ENCODE measurements around the gene DKK1. TPM values are rescaled to one million over a fixed set of nuclear protein-coding genes. Genes with fewer than 3 reads are reported as not detected.
A peak's percentile ranks its signal among the peaks of the same experiment; 100 is the strongest.

The DKK1 gene
- total and polyA plus RNA-seq, 2 of the 13 experiments (the other 11 are each of a cell fraction or from before 2014, with no cell fraction given), result 123 to 262 TPM

- no peak for TF ChIP-seq PHB2 (IDR thresholded peaks at IDR 0.05; ENCODE audit: partially characterized antibody)
- TF ChIP-seq HNF1A (IDR thresholded peaks at IDR 0.05; ENCODE audit: low read depth), result peak; percentile 61
- TF ChIP-seq HNF1A (CRISPR knock-in tag; IDR thresholded peaks at IDR 0.05; ENCODE audit: borderline replicate concordance), result peak; percentile 81
- TF ChIP-seq KDM5A (IDR thresholded peaks at IDR 0.05; ENCODE audit: borderline replicate concordance, low read length), result no peak
- TF ChIP-seq DR1 (CRISPR knock-in tag; IDR thresholded peaks at IDR 0.05), result peak; percentile 93
- peak; percentile 15 for TF ChIP-seq SKI (IDR thresholded peaks at IDR 0.05; ENCODE audit: partially characterized antibody)
- no peak for TF ChIP-seq HDAC6 (IDR thresholded peaks at IDR 0.05; ENCODE audit: low read depth, low read length)
- no peak for TF ChIP-seq CBX1 (IDR thresholded peaks at IDR 0.05; ENCODE audit: low read depth)
- TF ChIP-seq ZNF674 (CRISPR knock-in tag; IDR thresholded peaks at IDR 0.05; ENCODE audit: low read depth), result peak; percentile 76; the same call in 1 of the 2 replicates
- TF ChIP-seq TEF (CRISPR knock-in tag; IDR thresholded peaks at IDR 0.05), result 0 out of 2 replicates have a peak, but pooled peaks have one; percentile 11
- TF ChIP-seq ZNF687 (CRISPR knock-in tag; IDR thresholded peaks at IDR 0.05), result peak; percentile 79
- no peak for TF ChIP-seq ZNF296 (CRISPR knock-in tag; conservative IDR thresholded peaks at IDR 0.05)
- TF ChIP-seq ZNF572 (CRISPR knock-in tag; IDR thresholded peaks at IDR 0.05), result peak; percentile 48; the same call in 1 of the 2 replicates
- TF ChIP-seq MAFG (CRISPR knock-in tag; IDR thresholded peaks at IDR 0.05), result no peak
- TF ChIP-seq ZNF354B (CRISPR knock-in tag; IDR thresholded peaks at IDR 0.05), result no peak
- TF ChIP-seq ELF3 (CRISPR knock-in tag; IDR thresholded peaks at IDR 0.05), result no peak
- TF ChIP-seq ZNF317 (CRISPR knock-in tag; IDR thresholded peaks at IDR 0.05), result no peak
- no peak for TF ChIP-seq KMT2A (CRISPR knock-in tag; IDR thresholded peaks at IDR 0.05)
- TF ChIP-seq IRF2 (CRISPR knock-in tag; IDR thresholded peaks at IDR 0.05), result no peak
- TF ChIP-seq ATF5 (CRISPR knock-in tag; IDR thresholded peaks at IDR 0.05; ENCODE audit: low read depth), result no peak
Measured at GRCh38 chr10:52313933-52314821, at the start of gene DKK1 (continued).

Measured in HepG2 (cell line).